Body of pancreas (tissue), 4 donors: ENCODE data around the gene PPARGC1A.

ENCODE experiments used
- POLR2A ChIP-seq, 3 donors: fragments of 450-650 bp; IDR thresholded peaks; one replicate each; pipeline ENCODE4 v1.6.1; 2016; ENCODE audit warnings: antibody characterized with exemption in 3 of 3, mild to moderate bottlenecking in 2 of 3
- TF ChIP-seq, protein P1 (sequence below), 7 experiments: fragments of 450-650 bp in 4 of 7; fragments of 200-600 bp in 3 of 7; sonication (generic) in 3 of 7; IDR thresholded peaks; one replicate each; pipeline ENCODE4 v1.5.1; 2016 to 2019; ENCODE audit warnings: antibody characterized with exemption in 7 of 7

DNA sequence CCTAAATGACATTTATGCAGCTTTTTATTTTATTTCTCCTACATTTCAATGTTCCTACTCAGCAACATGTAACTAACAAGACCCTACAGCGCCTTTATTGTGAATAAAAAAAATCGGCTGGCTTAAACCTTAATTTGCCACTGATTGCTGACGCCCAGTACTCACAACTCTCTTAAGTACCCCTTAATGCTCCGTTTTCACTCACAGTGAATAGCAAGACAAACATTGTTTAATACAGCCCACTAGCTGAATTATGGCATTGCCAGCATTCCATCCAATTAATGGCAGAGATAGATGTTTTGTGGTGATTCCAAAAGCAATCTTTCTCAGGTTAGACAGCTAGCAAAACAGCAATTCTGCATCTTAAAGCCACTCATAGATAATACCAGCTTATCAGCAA, 61.1 kb downstream of the PPARGC1A start:
- TF ChIP-seq POLR2A (IDR thresholded peaks at IDR 0.05), result no peak
- TF ChIP-seq, protein P1, sequence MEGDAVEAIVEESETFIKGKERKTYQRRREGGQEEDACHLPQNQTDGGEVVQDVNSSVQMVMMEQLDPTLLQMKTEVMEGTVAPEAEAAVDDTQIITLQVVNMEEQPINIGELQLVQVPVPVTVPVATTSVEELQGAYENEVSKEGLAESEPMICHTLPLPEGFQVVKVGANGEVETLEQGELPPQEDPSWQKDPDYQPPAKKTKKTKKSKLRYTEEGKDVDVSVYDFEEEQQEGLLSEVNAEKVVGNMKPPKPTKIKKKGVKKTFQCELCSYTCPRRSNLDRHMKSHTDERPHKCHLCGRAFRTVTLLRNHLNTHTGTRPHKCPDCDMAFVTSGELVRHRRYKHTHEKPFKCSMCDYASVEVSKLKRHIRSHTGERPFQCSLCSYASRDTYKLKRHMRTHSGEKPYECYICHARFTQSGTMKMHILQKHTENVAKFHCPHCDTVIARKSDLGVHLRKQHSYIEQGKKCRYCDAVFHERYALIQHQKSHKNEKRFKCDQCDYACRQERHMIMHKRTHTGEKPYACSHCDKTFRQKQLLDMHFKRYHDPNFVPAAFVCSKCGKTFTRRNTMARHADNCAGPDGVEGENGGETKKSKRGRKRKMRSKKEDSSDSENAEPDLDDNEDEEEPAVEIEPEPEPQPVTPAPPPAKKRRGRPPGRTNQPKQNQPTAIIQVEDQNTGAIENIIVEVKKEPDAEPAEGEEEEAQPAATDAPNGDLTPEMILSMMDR (IDR thresholded peaks at IDR 0.05), result no peak
